ENCODE results near the gene C19orf73. TPM values are rescaled to one million over a fixed set of nuclear protein-coding genes. Genes with fewer than 3 reads are reported as not detected.

C19orf73 gene
- total and polyA plus RNA-seq, 9 of the 15 experiments (the other 6 are each of a cell fraction or from before 2014, with no cell fraction given) = 0.08 to 7.4 (median 1.4) TPM

GRCh38 chr19:49085020-49085867 lies 33.7 kb downstream of the C19orf73 start, which contains the start of gene SNRNP70 (continued):
- TF ChIP-seq TAF9B (IDR thresholded peaks at IDR 0.05; ENCODE audit: partially characterized antibody) (peak; percentile 98), RAD51 (IDR thresholded peaks at IDR 0.05; ENCODE audit: borderline replicate concordance, low read depth) (no peak), PCBP1 (IDR thresholded peaks at IDR 0.05; ENCODE audit: low read depth, low read length, poor library complexity, severe bottlenecking) (peak; percentile 98), MCM5 (IDR thresholded peaks at IDR 0.05; ENCODE audit: low read depth) (no peak), MCM7 (IDR thresholded peaks at IDR 0.05) (no peak), SRSF9 (IDR thresholded peaks at IDR 0.05; ENCODE audit: borderline replicate concordance, low read depth, low read length) (no peak), RBM34 (IDR thresholded peaks at IDR 0.05; ENCODE audit: borderline replicate concordance, insufficient read depth, low read length) (no peak; the same call in 1 of the 2 replicates), ZNF121 (CRISPR knock-in tag; conservative IDR thresholded peaks at IDR 0.05) (no peak), POLR3A (IDR thresholded peaks at IDR 0.05; ENCODE audit: borderline replicate concordance, extremely low read depth, insufficient read depth, insufficient read length) (no peak), HDAC6 (IDR thresholded peaks at IDR 0.05; ENCODE audit: low read depth, low read length) (no peak), KLF6 (CRISPR knock-in tag; IDR thresholded peaks at IDR 0.05; ENCODE audit: borderline replicate concordance) (peak; percentile 56; the same call in 1 of the 2 replicates), SAFB2 (IDR thresholded peaks at IDR 0.05; ENCODE audit: borderline replicate concordance, low read depth, low read length, severe bottlenecking) (no peak), PTRF (tag; IDR thresholded peaks at IDR 0.05) (no peak), SREBF1 (IDR thresholded peaks at IDR 0.05; ENCODE audit: borderline replicate concordance, low read depth, low read length) (no peak), RBBP5 (IDR thresholded peaks at IDR 0.05; ENCODE audit: borderline replicate concordance, insufficient read depth, low read length, poor library complexity, severe bottlenecking) (peak; percentile 94), XRCC5 (IDR thresholded peaks at IDR 0.05; ENCODE audit: low read depth, low read length) (peak; percentile 82; the same call in 1 of the 2 replicates), DNMT1 (IDR thresholded peaks at IDR 0.05) (no peak), SIRT6 (IDR thresholded peaks at IDR 0.05; ENCODE audit: low read depth, low read length) (no peak), SMAD1 (IDR thresholded peaks at IDR 0.05; ENCODE audit: low read depth, low read length, partially characterized antibody) (peak; percentile 85), CSDE1 (IDR thresholded peaks at IDR 0.05) (no peak), TAL1 (IDR thresholded peaks at IDR 0.05) (no peak), ERF (CRISPR knock-in tag; IDR thresholded peaks at IDR 0.05) (0 out of 2 replicates have a peak, but pooled peaks have one; percentile 83), ZNF239 (CRISPR knock-in tag; IDR thresholded peaks at IDR 0.05) (no peak), CHCHD3 (CRISPR knock-in tag; IDR thresholded peaks at IDR 0.05) (0 out of 2 replicates have a peak, but pooled peaks have one; percentile 75), CHD1 (IDR thresholded peaks at IDR 0.05; ENCODE audit: low read length) (no peak)
- TF ChIP-seq, protein P1, sequence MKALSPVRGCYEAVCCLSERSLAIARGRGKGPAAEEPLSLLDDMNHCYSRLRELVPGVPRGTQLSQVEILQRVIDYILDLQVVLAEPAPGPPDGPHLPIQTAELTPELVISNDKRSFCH (CRISPR knock-in tag; IDR thresholded peaks at IDR 0.05) = no peak
- TF ChIP-seq, protein P1 (tag; IDR thresholded peaks at IDR 0.05) = 0 out of 2 replicates have a peak, but pooled peaks have one; percentile 62

All from K562 (cell line).